GM19328 (cell line): Measurements from ENCODE around the gene IQSEC1.

Experiments used
- ATAC-seq: cut with Tn5 transposase; IDR thresholded peaks from one replicate; pipeline ENCODE4 v1.9.1; 2021; ENCODE audit warnings: mild to moderate bottlenecking, moderate library complexity; ENCODE audit not compliant: unreplicated experiment

Gene IQSEC1

DNA sequence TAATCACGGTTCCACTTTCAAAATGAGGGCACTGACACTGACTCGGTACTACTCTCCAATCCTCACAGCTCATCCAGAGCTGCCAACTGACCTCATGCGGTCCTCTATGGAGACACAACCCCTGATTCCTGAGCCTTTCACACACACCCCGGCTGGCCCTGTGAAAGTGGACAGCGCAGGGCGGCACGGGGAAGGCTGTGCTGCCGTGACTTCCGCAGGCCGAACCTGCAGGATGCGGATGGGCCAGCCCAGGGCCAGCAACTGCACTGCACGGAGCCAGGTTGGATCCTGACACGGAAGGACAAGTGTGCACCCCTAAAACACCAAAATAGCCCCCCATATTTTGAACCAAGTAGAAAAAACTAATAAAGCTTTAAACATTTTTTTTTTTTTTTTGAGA is 41.0 kb downstream of the IQSEC1 start:
- ATAC-seq, result no peak

DNA sequence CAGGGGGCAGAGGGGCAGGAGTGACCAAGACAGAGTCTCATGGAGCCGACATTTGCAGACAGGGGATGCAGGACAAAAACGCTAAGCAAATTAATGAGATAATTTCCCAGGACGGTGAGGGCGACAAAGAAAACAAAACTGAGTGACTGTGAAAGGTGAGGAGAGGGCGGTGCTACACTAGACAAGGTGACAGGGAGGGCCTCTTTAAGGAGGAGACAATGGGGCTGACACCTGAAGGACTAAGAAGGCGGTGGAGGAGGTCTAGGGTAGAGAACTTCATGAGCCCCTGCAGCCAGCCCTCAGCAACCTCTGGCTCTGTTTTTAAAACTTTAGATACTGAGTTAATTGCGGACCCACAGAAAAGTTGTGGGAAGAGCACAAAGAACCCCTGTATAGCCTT is 41.6 kb downstream of the IQSEC1 start:
- no peak for ATAC-seq

DNA sequence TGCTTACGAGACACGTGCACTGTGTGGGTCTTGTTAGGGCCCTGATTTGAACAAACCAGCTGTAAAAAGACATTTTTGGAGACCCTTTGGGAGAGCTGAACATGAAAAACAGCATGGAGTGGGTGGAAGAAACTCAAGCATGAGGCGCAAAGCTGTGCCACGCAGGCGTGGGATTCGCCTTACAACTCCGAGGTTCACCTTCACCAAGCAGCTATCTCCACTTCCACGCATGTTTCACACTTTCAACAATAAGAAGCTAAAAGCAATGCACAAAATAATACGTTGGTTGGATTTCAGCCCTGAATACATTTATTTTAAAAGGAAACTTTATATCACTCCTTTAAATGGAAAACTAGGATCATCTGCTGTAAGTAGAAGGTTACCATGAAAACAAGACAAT is 42.5 kb downstream of the IQSEC1 start:
- ATAC-seq, result no peak

DNA sequence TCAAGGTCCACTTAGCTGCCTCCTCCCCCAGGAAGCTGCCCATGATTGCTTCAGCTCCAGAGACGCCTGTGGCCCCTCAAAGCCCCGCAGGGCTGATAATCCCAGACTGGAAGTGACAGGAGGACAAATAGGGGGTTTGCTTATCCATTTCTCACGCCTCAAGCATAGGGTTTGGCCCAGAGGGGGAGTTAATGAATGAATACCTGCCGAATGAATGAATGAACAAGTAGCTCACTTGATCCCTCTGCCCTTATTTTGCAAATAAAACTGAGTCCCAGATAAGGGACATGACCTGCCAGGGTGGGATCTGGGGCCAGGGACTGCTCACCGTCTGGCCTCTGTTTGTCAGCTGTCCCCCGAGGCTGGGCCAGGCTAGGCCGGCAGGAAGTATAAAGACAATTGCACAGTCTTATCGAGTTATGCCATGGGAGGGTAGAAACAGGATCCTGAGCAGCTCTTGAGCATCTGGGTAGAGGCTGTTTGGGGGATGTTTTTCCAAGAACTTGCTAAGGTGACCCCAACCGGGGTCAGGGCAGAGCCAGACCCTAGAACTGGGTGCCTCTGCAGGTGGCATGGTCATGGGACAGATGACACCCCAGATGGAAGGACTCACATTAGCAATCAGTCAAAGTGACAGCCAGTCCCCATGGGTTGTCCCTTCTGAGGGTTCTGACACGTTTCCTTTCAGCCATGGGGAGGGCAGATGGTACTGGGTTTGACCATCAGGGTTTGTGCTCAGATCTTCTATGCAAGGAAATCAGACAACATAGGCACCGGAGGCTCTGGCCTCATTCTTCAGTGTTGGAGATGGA is 45.0 kb downstream of the IQSEC1 start:
- no peak for ATAC-seq

DNA sequence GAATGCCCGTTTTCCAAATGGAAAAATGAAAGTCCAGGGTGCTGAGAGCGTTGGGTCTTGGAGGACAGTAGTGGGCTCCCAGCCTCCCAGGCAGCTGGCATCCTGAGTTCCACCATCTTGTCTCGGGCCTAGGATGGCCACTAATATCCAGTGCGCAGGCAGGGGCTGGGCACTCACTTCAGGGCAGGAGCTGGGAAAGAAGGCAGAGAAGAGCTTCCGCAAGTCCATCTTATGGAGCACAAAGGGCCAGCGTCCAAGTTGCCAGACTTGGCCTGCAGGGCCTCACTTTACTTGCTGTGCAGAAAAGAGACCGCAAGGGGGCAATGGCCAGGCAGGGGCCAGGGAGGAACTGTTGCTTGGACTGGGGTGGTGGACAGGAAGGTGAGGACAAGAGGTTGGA is 46.1 kb downstream of the IQSEC1 start:
- ATAC-seq, result no peak

DNA sequence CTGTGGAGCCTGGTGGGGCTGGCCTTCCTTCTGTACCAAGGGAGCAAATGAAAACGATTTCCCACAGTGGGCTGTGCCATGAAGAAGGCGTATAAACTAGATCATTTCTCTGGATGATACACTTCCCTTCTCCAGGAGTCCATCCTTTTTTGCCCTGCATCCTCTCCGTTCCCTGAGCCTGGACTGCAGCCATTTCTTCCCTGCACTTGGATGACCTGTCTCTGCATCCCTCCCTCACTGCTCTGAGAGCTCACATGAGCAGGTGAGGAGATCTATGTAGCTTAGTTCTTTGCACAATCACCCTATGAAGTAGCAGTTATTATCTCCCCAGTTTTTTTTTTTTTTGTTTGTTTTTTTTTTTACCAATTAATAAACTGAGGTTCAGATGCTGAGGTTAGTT is 46.7 kb downstream of the IQSEC1 start:
- ATAC-seq, result no peak

DNA sequence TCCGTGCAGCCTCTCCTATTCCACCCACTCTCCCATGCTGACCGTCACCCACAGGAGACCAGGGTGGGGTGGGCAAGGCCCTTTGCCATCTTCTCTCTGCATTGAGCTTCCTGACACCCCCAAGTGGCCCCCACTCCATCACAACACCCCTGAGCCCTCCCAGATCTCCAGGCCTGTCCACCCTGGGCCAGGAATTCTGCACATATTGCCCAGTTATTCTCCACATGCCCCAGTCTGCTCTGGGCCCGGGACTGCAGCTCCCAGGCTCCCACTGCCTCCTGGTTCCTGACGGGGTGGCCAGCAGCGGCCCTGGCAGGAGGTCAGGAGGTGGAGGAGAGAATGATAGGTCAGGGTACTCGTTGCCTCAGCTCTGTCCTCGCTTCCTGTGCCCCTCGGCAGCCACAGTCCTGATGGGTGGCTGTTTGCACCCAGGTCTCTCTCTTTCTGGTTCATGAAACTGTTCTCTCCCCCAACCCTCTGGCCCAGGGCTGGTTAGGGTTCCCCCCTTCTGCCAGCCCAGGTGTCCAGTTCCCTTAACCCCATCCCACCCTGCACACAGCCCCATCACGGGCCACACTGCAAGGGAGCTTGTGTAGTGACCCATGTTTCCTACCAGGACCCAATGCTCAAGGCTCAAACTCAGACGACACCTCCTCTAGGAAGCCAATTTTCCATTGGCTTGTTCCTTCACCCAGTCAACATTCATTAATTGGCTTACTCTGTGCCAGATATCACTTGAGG is 47.3 kb downstream of the IQSEC1 start:
- ATAC-seq, result no peak

DNA sequence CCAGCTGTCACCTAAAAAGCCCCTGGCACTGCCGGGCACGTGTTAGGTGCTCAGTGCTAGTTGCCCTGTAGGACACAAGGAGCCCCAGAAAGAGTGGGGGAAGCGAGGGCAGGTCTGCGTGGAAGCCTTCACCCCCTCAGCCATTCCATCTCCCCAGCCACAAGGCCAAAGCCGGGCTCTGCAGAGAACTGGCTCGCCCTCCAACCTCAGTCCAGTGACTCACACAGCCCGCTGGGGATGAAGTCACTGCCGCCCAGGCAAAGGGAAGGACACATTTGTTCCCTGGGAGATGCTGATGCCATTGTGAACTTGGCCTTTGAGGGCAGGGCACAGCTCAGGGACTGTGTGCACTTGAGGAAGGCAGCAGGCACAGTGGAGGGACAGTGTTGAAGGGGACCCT is 48.1 kb downstream of the IQSEC1 start:
- ATAC-seq, result no peak

DNA sequence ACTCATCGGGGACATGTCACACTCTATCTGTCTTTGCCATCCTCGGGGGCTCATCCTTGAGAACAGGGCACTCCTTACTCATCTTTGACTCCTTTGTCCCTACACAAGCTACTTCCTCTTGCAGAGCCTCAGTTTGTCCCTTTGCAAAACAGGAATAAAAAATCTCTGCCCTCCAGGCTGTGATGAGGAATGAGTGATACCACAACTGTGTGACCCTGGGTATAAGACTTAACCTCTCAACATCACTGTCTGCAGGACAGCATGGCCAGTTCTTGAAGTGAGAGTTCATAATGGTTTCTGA is 48.5 kb downstream of the IQSEC1 start:
- no peak for ATAC-seq

DNA sequence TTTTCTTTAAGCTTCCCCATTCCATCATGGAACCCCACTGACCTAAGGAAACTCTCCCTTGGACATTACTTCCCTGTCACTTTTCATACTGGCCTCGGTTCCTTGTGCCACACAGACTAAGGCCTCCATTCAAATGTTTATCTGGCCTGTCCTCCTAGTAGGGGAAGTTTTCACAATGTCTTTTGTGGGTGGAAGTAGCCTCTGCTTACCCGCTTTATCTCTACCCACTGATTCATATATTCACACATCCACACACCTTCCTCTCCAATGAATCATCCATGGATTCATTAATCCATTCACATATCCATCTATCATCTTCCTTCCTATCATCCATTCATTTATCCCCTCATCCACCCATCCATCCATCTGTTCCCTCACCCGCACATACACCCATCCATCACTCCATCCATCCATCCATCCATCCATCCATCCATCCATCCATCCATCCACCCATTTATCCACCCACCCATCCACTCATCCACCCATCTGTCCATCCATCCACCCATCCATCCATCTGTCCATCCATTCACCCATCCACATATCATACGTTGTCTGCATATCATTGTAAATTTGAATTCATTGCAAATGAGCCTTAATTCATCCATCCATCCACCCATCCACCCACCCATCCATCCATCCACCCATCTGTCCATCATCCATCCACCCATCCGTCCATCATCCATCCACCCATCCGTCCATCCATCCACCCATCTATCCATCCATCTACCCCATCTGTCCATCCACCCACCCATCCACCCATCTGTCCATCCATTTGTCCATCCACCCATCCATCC is 49.1 kb downstream of the IQSEC1 start:
- ATAC-seq, result no peak

DNA sequence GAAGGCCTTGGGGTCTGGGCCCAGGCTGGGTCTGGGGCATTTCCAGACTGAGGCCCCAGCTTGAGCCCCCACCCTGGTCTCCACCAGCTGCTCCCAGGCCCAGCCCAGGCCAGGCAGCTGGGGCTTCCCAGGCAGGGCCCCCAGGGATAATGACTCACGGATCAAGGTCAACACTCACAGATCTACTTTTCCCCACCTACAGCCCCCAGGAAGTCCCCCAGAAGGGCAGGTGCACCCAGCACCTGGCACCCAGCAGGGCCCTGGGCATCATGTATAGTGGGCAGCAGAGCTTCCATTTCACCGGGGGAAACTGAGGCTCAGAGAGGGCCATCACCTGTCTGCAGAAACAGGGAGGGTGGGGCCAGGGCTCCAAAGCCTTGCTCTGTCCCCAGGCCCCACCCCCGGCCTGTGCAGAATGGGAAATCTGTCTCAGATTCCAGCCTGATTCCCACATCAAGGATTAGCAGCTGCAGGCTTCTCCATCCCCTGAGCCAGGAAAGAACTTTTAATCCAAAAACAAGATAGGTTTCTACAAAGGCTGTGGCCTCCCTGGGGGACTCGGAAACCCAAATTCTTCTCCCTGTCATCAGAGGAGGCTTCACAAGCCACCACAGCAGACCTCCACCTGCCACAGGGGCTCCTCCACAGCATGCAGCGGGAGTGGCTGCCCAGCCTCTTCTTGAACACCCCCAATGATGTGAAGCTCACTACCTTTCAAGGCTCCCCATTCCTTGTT is 49.8 kb downstream of the IQSEC1 start:
- no peak for ATAC-seq

DNA sequence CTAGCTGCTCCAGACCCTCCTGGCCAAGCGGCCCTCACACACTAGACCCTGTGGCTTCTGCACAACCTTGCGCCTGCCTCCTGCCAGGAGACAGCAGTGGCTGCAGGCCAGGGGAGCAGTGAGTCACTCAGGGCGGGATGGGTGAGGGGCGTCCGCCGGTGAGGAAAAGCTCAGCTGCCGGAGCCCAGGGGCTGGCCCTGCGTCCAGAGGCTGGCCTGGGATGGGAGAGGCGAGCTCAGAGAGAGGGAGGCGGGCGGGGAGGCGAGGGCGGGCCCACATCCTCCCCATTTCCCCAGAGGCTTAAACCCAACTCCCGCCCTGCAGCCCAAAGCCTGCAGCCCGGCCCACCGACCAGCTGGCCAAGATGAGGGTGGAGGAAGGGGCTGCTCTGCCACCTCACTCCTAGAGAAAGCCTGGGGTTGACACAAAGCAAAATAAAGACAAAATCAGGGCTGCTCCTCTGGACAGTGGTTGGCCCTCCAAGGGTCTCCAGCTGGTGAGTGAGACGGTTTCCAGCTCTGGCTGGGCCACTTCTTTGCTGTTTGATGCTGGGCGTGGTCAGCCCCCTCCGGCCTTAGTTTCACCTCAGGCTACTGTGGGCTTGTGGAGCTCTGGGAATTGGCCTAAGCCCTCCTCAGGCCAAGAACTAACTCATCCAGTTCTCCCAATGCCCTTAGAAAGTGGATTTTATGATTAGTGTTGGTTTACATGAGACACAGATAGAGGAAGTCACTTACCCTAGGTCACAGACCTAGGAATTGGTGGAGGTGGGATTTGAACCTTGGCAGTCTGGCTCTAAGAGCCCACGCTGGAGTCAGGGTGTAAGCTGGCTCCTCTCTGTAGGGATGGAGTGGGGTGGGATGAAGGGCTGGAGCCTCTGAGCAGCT is 50.6 kb downstream of the IQSEC1 start:
- ATAC-seq, result peak; percentile 37

DNA sequence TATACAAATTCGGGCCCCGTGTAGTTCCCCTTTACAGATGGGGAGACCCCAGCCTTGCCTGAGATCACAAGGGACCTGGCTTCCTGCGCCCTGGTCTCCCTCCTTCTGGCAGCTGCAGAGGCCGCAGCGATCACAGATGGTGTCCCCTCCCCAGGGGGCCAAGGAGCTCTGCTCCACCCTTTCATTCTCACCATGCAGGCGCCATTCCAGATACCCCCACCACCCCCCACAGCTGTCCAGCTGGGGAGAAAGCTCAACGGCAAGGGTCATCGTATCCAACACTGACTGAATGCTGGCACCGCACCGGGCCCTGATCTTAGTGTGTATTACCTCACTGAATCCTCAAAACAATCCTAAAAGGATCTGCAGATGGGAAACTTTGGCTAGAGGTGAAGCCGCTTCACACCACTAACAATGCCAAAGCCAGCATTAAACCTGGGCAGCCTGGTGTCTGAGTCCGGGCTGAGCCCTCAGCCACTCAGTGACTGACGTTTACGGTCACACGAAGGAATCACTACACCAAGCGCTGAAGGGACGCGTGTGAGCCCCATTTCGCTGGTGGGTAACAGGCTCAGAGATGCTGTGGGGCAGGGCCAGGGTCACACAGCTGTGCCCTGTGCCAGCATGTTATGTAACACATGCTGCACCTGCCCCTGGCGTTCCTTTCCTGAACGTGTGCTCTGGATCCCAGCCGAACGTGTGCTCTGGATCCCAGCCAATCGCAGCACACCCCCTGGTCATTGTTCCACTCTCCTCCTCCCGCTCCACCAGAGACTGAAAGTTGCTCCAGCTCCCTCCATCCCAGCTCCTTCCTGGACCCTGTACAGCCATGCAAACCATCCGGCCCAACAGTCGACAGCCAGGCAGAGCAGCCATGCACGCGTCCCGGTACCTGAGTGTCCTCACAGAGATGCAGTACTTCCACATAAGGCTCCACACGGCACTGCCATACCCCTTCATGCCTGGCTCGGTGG is 51.8 kb downstream of the IQSEC1 start:
- no peak for ATAC-seq

DNA sequence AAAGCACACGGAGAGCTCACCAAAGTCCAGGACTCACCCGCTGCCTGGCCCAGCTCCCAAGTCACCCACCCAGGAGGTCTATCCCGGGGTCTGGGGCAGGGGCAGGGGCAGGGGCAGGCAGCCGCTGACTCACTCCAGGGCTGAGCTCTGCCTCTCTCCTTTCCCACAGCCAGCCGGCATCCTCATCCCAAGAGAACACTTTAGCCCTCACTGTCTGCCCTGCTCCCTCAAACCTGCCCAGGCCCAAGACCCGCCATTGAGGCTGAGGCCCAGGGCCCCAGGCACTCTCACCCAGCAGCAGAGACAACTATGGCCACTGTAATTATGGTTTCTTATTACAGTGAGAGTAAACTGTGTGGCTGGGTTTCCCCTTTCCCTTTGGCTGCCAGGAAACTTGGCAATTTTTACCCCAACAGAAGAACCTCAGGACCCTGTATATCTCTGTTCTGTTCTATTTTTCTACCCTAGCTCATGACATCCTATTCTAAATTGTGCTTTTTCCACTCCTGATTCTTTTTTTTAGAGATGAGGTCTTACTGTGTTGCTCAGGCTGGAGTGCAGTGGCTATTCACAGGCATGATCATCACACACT is 53.0 kb downstream of the IQSEC1 start:
- no peak for ATAC-seq

DNA sequence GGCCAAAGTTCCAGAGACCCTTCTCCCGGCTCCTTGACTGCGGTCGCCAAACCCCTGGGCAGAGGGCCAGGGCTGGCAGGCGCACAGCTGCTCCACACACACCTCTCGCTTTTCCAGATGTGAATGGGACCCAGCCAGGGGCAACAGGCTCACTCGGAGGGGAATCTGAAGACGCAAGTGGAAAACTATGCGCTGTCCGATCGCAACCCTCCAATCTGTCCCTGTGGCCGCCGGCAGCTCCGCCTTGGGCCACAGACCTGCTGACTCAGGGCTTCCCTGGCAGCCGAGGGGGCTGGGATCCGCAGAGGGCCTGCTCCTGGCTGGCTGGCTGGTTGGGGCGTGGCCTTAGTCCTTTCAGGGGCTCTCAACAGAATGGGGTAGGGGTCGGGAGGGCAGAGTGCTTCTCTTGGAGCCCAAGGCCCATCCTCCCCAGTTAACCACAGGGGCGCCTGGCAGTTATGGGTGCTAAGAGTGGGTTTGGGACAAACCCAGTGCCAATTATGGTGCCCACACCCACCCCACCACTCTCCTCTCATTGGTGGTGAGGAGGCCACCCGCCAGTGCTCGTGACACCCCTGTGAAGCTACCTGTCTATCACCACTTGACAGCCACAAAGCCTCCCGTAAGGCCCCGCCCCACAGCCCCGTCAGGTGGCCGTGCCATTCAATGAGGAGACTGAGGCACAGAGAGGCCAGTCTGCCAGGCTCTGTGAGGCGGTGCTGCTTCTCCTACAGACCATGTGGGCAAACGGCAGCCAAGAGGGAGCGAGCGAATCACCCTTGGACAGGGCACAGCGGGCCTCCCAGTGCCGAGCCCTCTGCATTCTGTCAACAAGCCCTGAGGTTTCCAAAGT is 53.8 kb downstream of the IQSEC1 start:
- no peak for ATAC-seq

DNA sequence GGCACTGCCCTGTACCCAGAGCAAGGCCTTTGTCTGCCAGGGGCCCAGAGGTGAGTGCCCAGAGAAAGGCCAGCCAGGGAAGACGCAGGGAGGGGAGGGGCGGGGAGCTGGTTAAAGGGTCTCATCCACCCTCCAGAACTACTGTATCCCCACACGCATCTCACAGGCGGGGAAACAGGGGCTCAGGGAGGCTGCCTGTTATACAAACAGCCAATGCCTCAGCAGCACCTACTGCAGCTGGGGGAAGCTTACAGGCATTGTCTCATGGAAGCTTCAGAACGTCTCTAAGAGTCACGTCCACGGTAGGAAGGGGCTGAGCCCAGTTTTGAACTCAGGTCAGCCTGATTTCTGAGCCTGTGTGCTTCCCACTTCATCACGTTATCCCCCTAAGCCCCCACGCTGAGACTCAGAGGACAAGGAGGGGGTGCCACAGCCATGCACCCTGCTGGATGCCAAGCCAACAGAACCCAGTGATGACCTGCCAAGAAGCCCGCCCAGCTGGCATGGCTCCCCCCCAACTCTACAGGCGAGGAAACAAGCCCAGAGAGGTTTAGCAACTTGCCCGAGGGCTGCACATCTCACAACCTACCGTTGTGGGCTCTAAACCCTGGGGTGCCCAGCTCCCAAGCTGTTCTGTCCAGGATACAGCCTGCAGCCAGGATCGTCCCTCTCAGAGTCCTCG is 54.5 kb downstream of the IQSEC1 start:
- ATAC-seq, result no peak

DNA sequence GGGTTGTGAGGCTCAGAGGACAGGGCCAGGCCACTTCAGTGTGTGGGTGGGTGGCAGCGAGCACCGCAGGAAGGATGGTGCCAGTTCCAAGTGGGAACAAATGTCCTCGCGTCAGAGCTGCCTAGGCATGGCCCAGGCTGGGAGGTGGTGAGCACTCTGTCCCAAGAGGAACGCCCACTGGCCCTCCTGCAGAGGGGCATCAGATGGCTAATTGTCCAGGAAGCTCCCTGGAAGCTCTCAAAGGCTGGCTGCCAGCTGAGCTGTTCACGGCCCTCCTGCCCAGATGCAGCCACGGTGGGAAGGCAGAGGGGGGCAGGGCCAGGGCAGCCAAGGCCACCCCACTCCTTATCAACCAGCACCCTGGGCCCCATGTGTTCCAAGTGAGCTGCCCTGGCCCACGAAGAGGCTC is 55.2 kb downstream of the IQSEC1 start:
- no peak for ATAC-seq
